SHP77 (cell line): ENCODE measurements around the gene GRAMD1B.
"Not testable (repeated sequence)": the region's sequence is repeated elsewhere in the genome, so short reads cannot be mapped to it uniquely, and the experiment has no call there.

Experiments
- DNase-seq, 2 experiments: peaks; one replicate each; lab custom pipeline; 2025; lab: John Stamatoyannopoulos, UW

GRAMD1B gene

GRCh38 chr11:123509737-123510578 lies 79.9 kb downstream of the GRAMD1B start:
- DNase-seq: peak; percentile 87 to 93

GRCh38 chr11:123510579-123510905 lies 80.5 kb downstream of the GRAMD1B start:
- no peak for DNase-seq

- DNase-seq: peak; percentile 87 to 95
Measured at GRCh38 chr11:123511037-123511870, 81.2 kb downstream of the GRAMD1B start.

GRCh38 chr11:123513309-123513708 lies 83.2 kb downstream of the GRAMD1B start:
- not testable (repeated sequence) for DNase-seq

GRCh38 chr11:123516238-123516637 lies 86.2 kb downstream of the GRAMD1B start:
- no peak for DNase-seq

DNA sequence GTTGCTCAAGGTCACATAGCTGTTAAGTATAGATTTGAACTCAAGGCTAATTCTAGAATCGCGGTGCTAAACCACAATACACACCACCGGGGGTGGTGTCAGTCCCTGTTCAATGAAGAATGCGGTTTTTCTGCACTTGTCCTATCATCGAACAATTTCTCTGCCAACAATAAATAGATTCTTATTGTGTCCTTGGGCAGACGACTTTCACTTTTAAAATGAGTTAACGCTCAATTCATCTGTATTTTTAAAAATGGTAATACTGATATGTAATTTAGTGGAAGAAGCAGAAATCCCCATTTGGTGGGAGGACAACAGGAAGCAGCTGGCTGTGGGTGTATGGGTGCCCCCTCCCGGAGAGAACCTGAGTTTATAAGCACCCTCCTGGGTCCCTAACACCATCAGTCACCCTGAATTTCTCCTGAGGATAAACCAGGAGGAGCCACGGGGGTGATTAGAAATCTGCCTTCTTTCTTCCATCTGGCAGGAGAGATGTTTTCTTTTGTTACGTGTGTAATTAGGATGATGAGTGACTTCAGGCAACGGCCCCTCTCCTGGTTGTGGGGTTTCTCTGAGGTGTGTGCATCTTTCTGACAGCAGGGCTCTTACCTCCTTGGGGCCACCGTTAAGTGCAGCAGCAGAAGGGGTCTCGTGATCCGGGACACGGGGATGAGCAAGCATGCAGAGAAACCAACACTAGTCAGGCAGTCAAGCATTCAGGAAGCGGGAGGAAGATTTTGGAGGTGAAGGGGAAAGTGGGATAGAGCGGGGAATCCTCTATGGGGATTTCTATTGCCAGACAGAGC lies 87.7 kb downstream of the GRAMD1B start:
- no peak for DNase-seq

DNA sequence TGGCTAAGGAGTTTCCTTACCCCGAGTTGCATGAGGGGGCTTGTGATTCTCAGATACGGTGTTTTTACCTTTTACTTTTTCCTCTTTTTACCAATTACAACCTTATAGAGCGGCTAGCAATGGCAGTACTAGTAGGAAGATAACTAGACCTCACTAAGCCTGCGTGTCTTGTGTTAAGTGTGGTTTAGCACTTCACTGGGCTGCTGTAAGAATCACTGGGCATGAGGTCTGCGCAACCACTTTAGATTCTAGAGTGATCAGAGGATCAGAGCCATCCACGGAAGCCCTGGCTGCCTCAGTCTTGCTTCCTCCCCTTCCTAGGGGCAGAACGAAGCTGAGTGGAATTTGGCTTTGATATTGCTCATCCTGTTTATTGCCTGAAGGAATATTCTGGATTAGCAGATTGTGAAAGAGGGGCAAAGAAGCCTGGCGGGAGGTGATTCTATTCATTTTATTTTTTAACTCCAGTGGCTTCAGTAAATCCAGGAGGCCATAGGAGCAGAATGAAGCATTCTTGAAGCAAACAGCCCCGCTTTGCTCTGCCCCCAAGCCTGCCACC lies 88.5 kb downstream of the GRAMD1B start:
- DNase-seq: no peak

GRCh38 chr11:123519055-123519796 lies 89.2 kb downstream of the GRAMD1B start:
- DNase-seq: peak in 1 of 2 experiments; percentile 15

DNA sequence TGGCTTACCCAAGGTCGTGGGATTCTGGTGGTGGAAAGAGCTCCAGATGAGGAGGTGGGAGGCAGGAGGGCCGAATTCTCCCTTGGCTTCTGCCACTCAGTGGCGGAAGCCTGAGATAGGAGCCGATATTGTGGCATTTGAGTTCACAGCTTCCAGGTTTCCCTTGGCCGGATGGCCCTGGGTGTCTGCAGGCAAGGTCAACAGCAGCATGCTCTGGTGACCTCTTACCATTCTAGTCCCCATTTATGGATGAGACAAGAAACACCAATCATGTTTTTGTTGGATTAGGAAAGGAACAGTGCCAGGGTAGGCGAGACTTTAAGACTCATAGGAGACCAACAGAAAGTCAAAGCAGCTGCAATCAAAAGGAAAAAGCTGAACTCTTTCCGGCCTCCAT lies 89.7 kb downstream of the GRAMD1B start:
- no peak for DNase-seq

GRCh38 chr11:123520476-123520875 lies 90.4 kb downstream of the GRAMD1B start:
- not testable (repeated sequence) for DNase-seq

- DNase-seq: no peak
Measured at GRCh38 chr11:123521001-123521400, 90.9 kb downstream of the GRAMD1B start.

GRCh38 chr11:123521930-123522329 lies 91.9 kb downstream of the GRAMD1B start:
- DNase-seq: no peak

GRCh38 chr11:123523539-123523938 lies 93.5 kb downstream of the GRAMD1B start:
- no peak for DNase-seq

- no peak for DNase-seq
Measured at GRCh38 chr11:123525097-123525496, 95.0 kb downstream of the GRAMD1B start.

DNA sequence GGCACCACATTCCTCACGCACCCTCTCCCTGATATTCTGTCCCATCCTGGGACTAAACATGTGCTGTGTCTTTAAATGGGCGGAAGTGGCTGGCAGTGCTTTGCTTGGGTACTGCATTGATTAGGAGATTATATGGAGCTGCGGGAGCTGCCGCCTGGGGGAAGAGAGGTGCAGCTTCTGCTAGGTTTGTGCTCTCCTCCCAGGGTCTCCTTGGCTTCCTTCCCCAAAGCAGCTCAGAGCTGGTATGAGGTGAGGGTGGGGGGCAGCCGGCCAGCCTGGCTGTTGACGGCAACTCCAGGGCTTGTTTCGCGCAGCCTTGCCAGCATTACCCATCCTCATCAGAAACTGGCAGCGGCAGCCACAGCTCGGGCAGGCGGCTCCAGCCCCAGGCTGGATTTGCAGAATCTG lies 95.4 kb downstream of the GRAMD1B start:
- DNase-seq: no peak

GRCh38 chr11:123526027-123526805 lies 96.1 kb downstream of the GRAMD1B start:
- no peak for DNase-seq

DNA sequence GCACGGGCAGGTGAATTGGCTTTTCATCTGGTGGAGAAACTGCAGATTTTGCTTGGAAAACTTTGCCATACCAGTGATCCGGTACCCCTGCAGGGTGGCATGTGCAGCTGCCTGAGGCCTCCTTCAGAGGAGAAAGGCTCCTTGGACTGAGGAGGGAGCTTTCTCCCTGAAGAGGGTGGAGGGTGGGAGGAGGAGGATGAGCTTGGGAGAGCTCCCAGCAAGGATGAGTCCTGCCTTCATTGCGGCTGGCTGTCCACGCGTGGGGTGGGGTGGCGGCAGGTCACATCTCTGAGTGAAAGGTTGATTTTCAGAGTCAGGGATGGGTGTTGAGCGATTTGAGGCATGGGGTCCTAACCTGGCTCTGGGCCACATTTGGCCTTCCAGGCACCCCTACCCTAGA lies 96.8 kb downstream of the GRAMD1B start:
- DNase-seq: no peak

- no peak for DNase-seq
Measured at GRCh38 chr11:123527526-123527925, 97.5 kb downstream of the GRAMD1B start.

- DNase-seq: no peak
Measured at GRCh38 chr11:123527947-123528346, 97.9 kb downstream of the GRAMD1B start.

DNA sequence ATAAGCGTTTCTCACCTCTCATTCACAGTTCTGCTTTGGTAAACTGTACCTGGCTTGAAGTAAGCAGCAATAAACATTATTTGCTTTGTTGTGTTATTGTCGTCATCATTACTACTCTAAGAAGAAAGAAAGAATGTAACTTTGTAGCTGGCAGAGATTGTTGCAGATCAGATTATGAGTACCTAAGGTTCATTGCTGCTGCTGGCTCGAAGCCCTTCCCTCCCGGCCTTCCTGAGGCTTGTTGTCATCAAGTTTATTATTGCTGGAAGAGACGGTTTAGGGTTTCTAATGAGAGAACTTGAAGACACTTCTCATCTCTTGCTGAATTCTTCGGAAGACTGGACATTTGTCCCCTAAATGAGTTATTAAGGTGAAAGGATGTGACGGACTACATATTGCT lies 101.3 kb downstream of the GRAMD1B start:
- no peak for DNase-seq
